ENCODE results near the gene AKIRIN2. TPM values are rescaled to one million over a fixed set of nuclear protein-coding genes. Genes with fewer than 3 reads are reported as not detected.

AKIRIN2 gene
- total RNA-seq (2014; rRNA removed), result 15.3 and 19.1 TPM in 2 replicates
- 41.1 TPM for polyA plus RNA-seq (2012)

- DNase-seq (ENCODE audit: low read depth), result peak; percentile 99
Observed at GRCh38 chr6:87701676-87702588, at the start of gene AKIRIN2. Gene AKIRIN2 (minus strand): TSS chr6:87702233. CDS start chr6:87701684, 549 bp downstream.

DNA sequence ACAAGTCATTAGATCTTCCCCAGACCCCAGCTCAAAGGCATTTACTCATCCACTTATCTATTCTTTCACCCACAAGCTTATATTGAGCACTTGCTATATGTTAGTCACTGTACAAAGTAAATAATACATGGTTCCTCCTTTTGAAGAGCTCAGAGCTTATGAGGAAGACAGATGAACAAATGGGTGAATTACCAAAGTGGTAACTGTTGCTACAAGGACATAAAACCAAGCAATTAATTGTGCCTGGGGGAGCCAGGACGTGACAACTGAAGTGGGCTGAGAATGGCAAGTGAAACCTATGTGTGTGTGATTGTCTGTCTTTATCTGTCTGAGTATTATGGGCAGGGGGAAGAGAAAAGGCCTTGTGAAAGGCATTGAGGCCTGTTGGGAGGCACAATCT lies 45.6 kb upstream of the AKIRIN2 start:
- DNase-seq (ENCODE audit: low read depth), result no peak

DNA sequence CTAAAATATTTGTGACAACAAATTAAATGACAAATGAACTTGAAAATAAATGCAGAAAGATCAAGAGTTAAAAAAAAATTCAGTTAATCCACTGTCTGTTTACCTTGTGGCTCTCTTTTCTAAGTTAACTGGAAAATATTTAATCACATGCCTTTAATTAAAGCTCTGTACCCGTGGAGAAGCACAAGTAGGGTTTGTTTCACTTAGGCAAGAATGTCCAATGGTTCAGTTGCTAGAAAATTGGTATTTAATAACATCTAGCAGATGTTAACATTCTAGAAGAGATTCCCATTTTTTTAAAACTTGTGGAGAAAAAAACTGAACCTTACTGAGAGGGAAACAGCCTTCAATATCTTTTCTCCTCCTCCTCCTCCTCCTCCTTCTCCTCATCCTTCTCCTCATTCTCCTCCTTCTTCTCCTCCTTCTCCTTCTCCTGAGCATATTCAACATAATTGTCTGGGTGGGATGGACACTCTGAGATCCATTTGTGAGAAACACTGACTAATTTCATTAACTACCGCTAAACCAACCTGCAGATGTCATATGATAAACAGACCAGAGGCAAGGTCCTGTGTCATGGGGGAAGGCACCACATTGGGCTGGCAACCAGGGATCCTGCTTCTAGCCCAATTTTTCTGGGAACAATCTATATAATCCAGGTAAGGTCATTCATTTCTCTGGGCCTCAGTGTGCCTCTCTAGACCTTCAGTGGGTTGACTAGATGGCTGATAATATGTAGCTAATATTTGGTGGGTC lies 44.1 kb upstream of the AKIRIN2 start:
- DNase-seq (ENCODE audit: low read depth), result no peak

DNA sequence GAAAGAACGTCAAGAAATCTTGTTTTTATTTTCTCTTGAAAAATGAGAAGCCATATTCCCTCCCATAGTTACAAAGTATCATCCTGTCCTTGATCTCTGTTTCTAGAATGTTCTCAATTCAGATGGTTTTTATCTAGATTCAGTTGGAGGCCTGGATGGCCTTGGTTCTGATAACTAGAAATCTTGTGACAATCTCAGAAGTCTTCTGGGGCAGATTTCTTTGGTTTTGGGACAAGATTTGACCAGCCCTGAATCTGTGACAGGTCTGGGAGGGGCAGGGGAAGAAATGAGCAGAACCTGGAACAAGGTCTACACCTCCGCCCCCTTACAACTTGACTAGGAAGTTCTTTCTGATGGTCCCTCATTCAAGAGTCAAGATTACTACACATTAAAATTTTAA lies 41.4 kb upstream of the AKIRIN2 start:
- DNase-seq (ENCODE audit: low read depth), result no peak

DNA sequence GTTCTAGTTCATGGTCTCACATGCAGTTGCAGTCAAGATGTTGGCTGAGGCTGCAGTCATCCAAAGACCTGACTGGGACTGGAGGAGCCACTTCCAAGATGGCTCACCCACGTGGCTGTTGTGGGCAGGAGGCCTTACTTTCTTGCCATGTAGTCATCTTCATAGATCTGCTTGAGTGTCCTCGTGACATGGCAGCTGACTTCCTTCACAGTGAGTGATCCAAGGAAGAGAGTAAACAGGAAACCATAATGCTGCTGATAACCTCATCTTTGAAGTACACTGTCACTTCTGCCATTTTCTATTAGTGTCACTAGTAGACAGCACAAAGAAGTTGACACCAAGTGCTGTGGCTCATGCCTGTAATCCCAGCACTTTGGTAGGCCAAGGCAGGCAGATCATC lies 40.1 kb upstream of the AKIRIN2 start:
- DNase-seq (ENCODE audit: low read depth), result no peak

- no peak for DNase-seq (ENCODE audit: low read depth)
Observed at GRCh38 chr6:87741001-87741650, 39.1 kb upstream of the AKIRIN2 start.

- DNase-seq (ENCODE audit: low read depth), result no peak
Observed at GRCh38 chr6:87738744-87739143, 36.7 kb upstream of the AKIRIN2 start.

- DNase-seq (ENCODE audit: low read depth), result no peak
Observed at GRCh38 chr6:87738000-87738399, 36.0 kb upstream of the AKIRIN2 start.

GRCh38 chr6:87736809-87737540 lies 34.9 kb upstream of the AKIRIN2 start:
- DNase-seq (ENCODE audit: low read depth), result no peak

DNA sequence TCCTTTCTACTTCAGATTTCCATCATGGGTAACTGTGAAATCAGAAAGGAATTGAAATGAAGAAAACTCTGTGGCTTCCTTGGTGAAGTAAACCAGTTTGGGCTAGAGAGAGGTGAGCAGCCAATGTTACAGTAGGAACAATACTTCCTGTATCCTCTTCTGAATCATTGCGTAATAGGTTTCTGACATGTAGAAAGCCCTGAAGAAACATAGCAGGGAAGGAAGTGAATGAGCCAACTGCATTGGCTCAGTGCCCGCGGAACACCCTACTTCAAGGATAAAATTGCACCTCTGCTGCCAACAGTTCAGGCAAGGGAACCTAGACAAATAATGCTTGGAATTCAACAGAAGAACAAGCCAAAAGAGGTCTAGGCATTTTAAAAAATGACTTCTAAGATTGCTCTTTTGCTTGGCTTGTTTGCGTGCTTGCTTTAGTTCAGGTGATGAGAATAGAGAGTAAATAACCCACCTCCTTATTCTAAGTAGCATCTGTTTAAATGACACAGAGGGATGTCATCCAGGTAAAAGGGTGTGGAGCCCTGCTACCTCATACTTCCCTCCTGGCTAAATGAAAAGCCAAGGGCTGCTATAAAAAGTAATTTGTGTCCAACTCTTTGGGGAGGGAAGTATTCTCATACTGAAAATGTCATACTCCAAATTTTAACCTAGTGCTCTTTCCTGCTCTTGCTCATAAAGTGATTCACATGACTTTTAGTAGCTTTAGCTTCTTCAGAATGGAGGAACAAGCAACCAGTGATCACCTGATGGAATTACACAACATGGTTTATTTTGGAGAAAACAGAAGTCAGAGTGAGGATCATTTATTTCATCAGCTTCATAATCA lies 30.0 kb upstream of the AKIRIN2 start:
- DNase-seq (ENCODE audit: low read depth), result peak; percentile 93

- no peak for DNase-seq (ENCODE audit: low read depth)
Observed at GRCh38 chr6:87731080-87731479, 29.0 kb upstream of the AKIRIN2 start.

DNA sequence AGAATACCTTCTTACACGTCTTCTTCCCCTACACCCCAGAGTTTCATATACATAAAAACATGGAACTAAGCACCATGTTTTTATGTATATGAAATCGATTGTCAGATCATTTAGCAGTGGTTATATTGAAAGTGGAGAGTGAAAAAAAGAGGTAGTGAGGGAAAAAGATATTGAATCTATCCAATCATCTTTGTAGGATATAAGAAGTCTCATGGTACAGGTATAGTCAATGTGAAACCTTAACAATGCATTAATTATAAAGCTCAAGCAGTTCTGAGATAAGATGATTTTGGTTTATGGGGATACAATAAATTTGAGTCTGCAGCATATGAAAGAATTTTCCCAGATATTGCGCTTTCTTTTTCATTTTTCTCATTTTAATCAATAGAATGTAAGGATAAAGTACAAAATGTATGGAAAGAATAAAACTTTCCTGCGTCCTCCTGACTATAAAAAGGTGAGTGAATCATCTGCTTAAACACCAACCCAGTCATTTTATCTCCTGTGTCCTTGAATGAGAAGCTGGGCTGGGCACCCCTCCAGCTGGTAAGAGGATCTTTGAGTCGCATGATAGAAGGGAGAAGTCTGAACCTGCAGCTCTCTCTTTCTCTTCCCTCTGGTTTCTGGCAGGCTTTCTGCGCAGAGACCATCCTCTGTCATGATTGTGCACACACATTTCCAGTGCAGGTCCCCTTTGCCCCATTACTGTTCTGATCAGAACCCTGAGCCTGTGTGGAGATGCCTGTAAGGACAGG lies 28.1 kb upstream of the AKIRIN2 start:
- DNase-seq (ENCODE audit: low read depth), result peak; percentile 42

DNA sequence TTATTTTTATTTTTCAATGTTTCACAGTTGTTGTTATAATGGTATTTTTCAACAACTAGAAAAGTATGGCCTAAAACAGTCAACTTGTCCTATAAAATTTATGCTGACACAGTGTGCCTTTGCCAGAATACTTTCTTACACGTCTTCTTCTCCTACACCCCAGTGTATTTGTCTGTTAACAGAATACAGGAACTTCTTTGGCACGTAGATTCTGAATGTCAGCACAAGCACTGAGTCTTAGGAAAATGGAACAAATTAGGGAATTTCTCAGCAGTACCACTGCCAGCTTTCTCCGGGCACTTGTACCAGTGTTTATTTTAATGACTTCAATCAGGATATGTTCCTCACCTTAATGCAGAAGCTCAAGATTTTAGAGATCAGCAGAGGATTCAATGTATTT lies 26.7 kb upstream of the AKIRIN2 start:
- no peak for DNase-seq (ENCODE audit: low read depth)

DNA sequence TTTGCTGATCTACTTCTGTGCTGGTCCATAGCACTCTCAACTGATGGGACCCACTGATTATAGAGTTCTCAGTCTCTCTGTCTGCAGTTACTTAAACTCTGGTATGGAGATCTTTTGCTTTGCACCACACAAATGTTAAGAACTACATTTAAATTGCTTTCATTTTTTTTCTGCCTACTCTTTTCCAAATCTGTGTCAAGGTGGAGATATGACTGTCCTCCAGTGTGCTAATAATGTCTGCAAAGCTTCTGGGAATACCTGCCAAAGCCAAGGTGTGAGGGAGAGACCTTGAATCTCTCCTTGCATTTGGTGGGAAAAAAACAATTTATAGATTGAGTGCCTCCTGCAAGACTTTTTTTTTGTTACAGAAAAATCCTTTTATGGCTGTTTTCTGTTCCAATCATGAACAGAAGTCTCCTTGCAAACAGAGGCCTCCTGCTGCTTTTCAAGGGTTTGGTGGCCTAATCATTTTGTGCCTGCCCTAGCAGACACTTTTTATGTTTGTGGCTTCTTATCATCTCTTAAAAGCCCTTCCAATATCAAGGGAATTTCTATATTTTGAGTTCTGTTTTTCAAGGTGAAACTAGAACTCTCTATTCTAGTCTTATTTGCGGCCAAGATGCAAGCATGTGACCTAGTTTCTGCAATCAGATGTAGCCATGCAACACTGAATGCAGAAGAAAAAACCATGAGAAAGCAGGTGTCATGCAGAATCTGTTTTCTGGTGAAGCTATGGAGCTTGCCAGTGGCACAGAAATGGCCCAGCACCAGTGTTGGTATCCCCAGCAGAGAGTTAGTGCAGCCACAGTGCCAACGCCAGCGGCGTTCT lies 23.2 kb upstream of the AKIRIN2 start:
- no peak for DNase-seq (ENCODE audit: low read depth)

DNA sequence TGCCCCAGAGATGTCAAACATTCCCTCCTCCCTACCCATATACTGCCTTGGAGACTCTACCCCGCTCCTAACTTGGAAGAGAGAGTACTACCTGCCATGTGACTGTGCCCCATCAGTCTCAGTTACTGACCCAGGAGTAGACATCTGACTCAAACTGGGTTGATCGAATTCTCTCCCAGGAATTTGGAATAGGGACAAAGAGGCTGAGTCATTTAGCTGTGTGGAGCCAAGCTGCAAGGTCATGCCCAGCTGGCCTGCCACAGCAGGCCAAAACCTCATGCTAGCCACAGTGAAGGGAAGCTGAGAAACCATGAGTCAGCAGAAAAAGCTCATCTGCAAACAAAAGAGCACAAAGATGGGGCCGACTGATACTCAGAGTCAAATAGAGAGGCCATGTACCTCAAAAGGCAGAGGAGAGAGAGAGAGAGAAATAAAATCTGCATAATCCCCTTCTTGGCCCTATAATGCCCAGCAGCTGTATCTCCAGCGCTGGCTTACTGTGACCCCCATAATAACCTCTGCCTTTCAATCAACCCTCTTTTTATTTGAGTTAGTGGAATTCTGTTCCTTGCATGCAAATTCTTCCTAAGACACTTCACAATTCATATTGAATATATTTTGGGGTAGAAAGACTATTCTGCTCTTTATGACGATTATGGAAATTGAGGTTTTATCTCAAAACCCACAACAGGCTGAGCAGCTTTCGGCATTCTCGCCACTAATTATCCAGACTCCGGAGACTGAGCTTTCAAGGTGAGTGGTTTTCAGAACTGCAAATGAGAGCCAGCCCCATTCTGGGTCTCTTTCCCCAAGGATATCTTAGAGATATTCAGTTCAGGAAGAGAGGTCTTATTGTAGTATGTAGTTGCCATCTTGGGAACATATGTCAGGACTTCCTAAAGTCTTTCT lies 21.4 kb upstream of the AKIRIN2 start:
- DNase-seq (ENCODE audit: low read depth), result peak; percentile 98

GRCh38 chr6:87722540-87723169 lies 20.6 kb upstream of the AKIRIN2 start:
- no peak for DNase-seq (ENCODE audit: low read depth)

DNA sequence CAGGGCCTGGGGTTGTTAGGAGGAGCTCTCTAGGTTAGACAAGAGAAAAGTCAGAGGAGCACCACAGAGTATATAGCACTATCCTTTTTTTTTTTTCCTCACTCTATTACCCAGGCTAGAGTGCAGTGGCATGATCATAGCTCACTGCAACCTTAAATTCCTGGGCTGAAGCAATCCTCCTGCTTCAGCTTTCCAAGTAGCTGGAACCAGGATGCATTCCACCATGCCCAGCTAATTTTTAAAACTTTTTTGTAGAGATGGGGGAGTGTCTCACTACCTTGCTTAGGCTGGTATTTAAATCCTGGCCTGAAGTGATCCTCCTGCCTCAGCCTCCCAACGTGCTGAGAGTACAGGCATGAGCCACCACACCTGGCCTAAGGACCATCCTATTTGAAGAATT lies 19.3 kb upstream of the AKIRIN2 start:
- DNase-seq (ENCODE audit: low read depth), result no peak

All from LHCN-M2 (cell line).